Chondrocyte (in vitro differentiated cells): ENCODE data around the gene TNRC6C. TPM values are rescaled to one million over a fixed set of nuclear protein-coding genes. Genes with fewer than 3 reads are reported as not detected.

Source experiments
- DNase-seq: peaks from one replicate; pipeline ENCODE4 v3.0.0; 2021; ENCODE audit warnings: mixed read lengths, low spot score
- H3K27ac Mint-ChIP-seq: one replicate; pipeline ENCODE4 v1.8.0; 2021; ENCODE audit warnings: mild to moderate bottlenecking, moderate library complexity, mixed read lengths; ENCODE audit not compliant: unreplicated experiment
- H3K27me3 Mint-ChIP-seq: 2 replicates; pipeline ENCODE4 v1.8.0; 2021; ENCODE audit warnings: low read depth, mixed read lengths
- H3K36me3 Mint-ChIP-seq: 2 replicates; pipeline ENCODE4 v1.8.0; 2021; ENCODE audit warnings: low read depth, mixed read lengths
- H3K4me1 Mint-ChIP-seq: 2 replicates; pipeline ENCODE4 v1.8.0; 2021; ENCODE audit warnings: low read depth, mild to moderate bottlenecking, mixed read lengths
- H3K4me3 Mint-ChIP-seq: one replicate; pipeline ENCODE4 v1.8.0; 2021; ENCODE audit warnings: mild to moderate bottlenecking, moderate library complexity, mixed read lengths; ENCODE audit not compliant: unreplicated experiment
- H3K9me3 Mint-ChIP-seq: 2 replicates; pipeline ENCODE4 v1.8.0; 2021; ENCODE audit warnings: low read depth, mixed read lengths
- CTCF ChIP-seq: fragments of 200-600 bp; sonication (generic); IDR thresholded peaks from 2 replicates; pipeline ENCODE4 v1.5.0; 2021; ENCODE audit warnings: antibody characterized with exemption, mild to moderate bottlenecking, moderate library complexity
- total RNA-seq: library from RNA; stranded (reverse); gene quantifications from 3 replicates; pipeline ENCODE4 v1.2.1, GENCODE V29; 2021

The TNRC6C gene
- total RNA-seq, 1 donor from 2014 or later, result 19.8 TPM

DNA sequence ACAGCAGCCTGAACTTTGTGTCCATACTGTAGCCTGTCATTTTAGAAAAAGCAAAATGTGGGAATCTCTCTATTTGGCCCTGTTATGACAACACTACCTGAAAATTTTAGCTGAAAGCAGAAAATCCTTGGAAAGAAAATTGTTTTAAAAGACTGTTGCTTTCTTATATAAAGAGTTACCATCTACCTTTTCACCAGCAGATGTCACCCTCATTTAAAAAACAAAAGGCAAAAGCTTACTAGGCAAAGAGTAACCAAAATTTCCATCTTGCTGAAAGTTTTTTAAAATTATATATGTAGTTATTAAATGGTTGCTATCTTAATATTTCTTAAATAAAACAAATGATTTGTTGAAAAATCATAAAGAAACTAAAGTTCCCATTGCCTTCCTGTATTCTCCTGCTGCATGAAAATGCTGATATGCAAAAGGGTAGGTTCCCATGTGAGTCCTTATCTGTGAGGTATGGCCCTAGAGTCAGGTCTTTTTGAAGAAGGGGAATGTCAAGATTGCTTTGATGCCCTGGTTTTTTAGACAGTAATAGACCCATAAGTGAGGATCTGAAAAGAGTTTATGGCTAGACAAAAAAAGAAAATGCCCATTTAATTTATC, 61.0 kb downstream of the TNRC6C start:
- H3K4me3 Mint-ChIP-seq, result no peak overlapping the region
- no peak for DNase-seq
- peak; percentile 87 for TF ChIP-seq CTCF
- H3K27ac Mint-ChIP-seq, result no peak overlapping the region
- no peaks in the 10 kb centered on the region for H3K9me3 Mint-ChIP-seq
- H3K4me1 Mint-ChIP-seq, result no peaks in the 10 kb centered on the region
- no peaks in the 10 kb centered on the region for H3K27me3 Mint-ChIP-seq
- H3K36me3 Mint-ChIP-seq, result no peaks in the 10 kb centered on the region

DNA sequence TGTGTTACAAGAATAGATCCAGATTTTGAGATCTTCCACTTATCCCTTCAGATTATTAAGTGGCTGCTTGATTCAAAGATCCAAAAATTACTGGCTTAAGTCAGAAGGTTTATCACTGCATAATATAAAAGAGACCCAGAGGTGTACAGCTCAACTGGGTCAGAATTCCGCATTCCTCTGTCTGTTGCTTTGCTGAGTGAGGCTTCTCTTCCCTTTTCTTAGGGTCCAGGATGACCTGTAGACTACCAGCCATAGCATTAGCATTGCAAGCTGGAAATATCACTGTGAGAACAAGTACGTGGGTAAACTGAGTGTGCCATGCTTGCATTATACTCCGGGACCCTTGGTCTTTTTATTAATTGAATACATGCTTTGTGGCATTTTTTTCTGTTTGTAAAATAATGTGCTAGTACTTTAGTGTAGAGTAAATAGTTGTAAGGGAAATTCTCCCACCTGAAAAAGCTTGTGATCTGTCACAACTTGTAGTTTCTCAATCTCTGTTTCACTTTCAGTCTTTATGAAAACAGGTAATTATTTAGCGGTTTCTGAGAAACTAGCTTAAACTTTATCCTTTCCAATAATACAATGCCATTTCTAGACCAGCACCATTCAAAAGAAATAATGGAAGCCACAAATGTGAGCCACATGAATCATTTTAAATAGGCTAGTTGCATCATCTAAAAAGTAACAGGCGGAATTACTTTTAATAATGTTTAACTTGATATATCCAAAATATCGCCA, 61.6 kb downstream of the TNRC6C start:
- H3K27me3 Mint-ChIP-seq, result no peaks in the 10 kb centered on the region
- peaks cover 1% of the 10 kb centered on the region for H3K36me3 Mint-ChIP-seq
- H3K4me3 Mint-ChIP-seq, result no peak overlapping the region
- H3K4me1 Mint-ChIP-seq, result no peaks in the 10 kb centered on the region
- H3K27ac Mint-ChIP-seq, result no peak overlapping the region
- DNase-seq, result no peak
- no peak for TF ChIP-seq CTCF
- no peaks in the 10 kb centered on the region for H3K9me3 Mint-ChIP-seq

GRCh38 chr17:78020717-78021108, 62.2 kb downstream of the TNRC6C start:
- H3K27me3 Mint-ChIP-seq, result no peaks in the 10 kb centered on the region
- H3K4me1 Mint-ChIP-seq, result no peaks in the 10 kb centered on the region
- H3K9me3 Mint-ChIP-seq, result no peaks in the 10 kb centered on the region
- no peak for TF ChIP-seq CTCF
- DNase-seq, result no peak
- no peak overlapping the region for H3K27ac Mint-ChIP-seq
- H3K36me3 Mint-ChIP-seq, result peaks cover 2% of the 10 kb centered on the region
- H3K4me3 Mint-ChIP-seq, result no peak overlapping the region

GRCh38 chr17:78022425-78022824, 63.9 kb downstream of the TNRC6C start:
- Mint-ChIP-seq H3K4me1 (no peaks in the 10 kb centered on the region), H3K4me3 (no peak overlapping the region), H3K9me3 (no peaks in the 10 kb centered on the region), H3K27ac (no peak overlapping the region), H3K36me3 (peaks cover 2% of the 10 kb centered on the region), H3K27me3 (no peaks in the 10 kb centered on the region)
- DNase-seq, result no peak
- TF ChIP-seq CTCF, result no peak

- Mint-ChIP-seq H3K27ac (no peak overlapping the region), H3K4me3 (no peak overlapping the region), H3K36me3 (peaks cover 2% of the 10 kb centered on the region), H3K9me3 (no peaks in the 10 kb centered on the region), H3K27me3 (no peaks in the 10 kb centered on the region), H3K4me1 (no peaks in the 10 kb centered on the region)
- DNase-seq, result no peak
- TF ChIP-seq CTCF, result no peak
These were observed 64.5 kb downstream of the TNRC6C start for GRCh38 chr17:78023042-78023441.
